Measurements from ENCODE around the gene RARRES2. TPM values are rescaled to one million over a fixed set of nuclear protein-coding genes. Genes with fewer than 3 reads are reported as not detected.

RARRES2 gene
- total and polyA plus RNA-seq, 2 experiments from 2014 or later, result not detected

GRCh38 chr7:150378115-150378852, 36.9 kb upstream of the RARRES2 start:
- Histone ChIP-seq H3K79me2 (ENCODE audit: insufficient read depth) (no peaks in the 10 kb centered on the region), H3K27ac (peak overlapping the region; percentile 45), H3K27me3 (replicated peaks; ENCODE audit: insufficient read depth) (no peaks in the 10 kb centered on the region)

GRCh38 chr7:150377635-150378034, 36.2 kb upstream of the RARRES2 start:
- Histone ChIP-seq H2AFZ (peak overlapping the region; percentile 91; the same call in 1 of the 2 replicates), H3K9ac (peak overlapping the region; percentile 79; the same call in 1 of the 2 replicates), H3K9me3 (ENCODE audit: low read depth) (no peaks in the 10 kb centered on the region), H3K4me3 (no peak overlapping the region), H3K9me2 (ENCODE audit: insufficient read depth) (no peaks in the 10 kb centered on the region), H3K4me1 (ENCODE audit: insufficient read depth) (peaks cover 8% of the 10 kb centered on the region; the same call in 1 of the 2 replicates), H4K20me1 (ENCODE audit: insufficient read depth) (no peaks in the 10 kb centered on the region), H3K27ac (peak overlapping the region; percentile 45), H3K4me2 (ENCODE audit: unreplicated experiment) (peak overlapping the region; percentile 77), H3K79me2 (ENCODE audit: insufficient read depth) (no peaks in the 10 kb centered on the region), H3K27me3 (replicated peaks; ENCODE audit: insufficient read depth) (no peaks in the 10 kb centered on the region), H3F3A (ENCODE audit: insufficient read depth) (0 out of 2 replicates have a peak, but pooled peaks cover 7% of the 10 kb centered on the region), H3K36me3 (ENCODE audit: low read depth) (0 out of 2 replicates have a peak, but pooled peaks cover 2% of the 10 kb centered on the region)
- in situ Hi-C loops (cut with MboI), result no loop called here
- DNase-seq, result no peak
- TF ChIP-seq EZH2 (IDR thresholded peaks at IDR 0.05; ENCODE audit: insufficient read depth, poor library complexity, severe bottlenecking) (no peak), EZH2phosphoT487 (IDR thresholded peaks at IDR 0.05; ENCODE audit: insufficient read depth, low read depth) (no peak)
- WGBS, 2 experiments (ENCODE audit: low coverage in 1 of 2, low lambda C conversion rate in 2 of 2, missing lambda C conversion rate in 2 of 2), result 73 to 75% methylated on average over 4 of the region's 4 CpGs

More at GRCh38 chr7:150378115-150378852, 36.9 kb upstream of the RARRES2 start:
- Histone ChIP-seq H3K4me2 (ENCODE audit: unreplicated experiment) (peak overlapping the region; percentile 77), H3K9me3 (ENCODE audit: low read depth) (no peaks in the 10 kb centered on the region), H3F3A (ENCODE audit: insufficient read depth) (0 out of 2 replicates have a peak, but pooled peaks cover 7% of the 10 kb centered on the region), H3K4me3 (peak overlapping the region; percentile 90), H3K36me3 (ENCODE audit: low read depth) (0 out of 2 replicates have a peak, but pooled peaks cover 2% of the 10 kb centered on the region), H4K20me1 (ENCODE audit: insufficient read depth) (no peaks in the 10 kb centered on the region), H3K4me1 (ENCODE audit: insufficient read depth) (peaks cover 8% of the 10 kb centered on the region; the same call in 1 of the 2 replicates), H3K9me2 (ENCODE audit: insufficient read depth) (no peaks in the 10 kb centered on the region), H2AFZ (peak overlapping the region; percentile 91), H3K9ac (peak overlapping the region; percentile 79)
- in situ Hi-C loops (cut with MboI), result no loop called here
- TF ChIP-seq EZH2 (IDR thresholded peaks at IDR 0.05; ENCODE audit: insufficient read depth, poor library complexity, severe bottlenecking), result no peak
- no peak for TF ChIP-seq EZH2phosphoT487 (IDR thresholded peaks at IDR 0.05; ENCODE audit: insufficient read depth, low read depth)
- DNase-seq, result peak; percentile 70
- 5 to 8% methylated on average over 32 of the region's 32 CpGs for WGBS, 2 experiments (ENCODE audit: low coverage in 1 of 2, low lambda C conversion rate in 2 of 2, missing lambda C conversion rate in 2 of 2)

GRCh38 chr7:150377196-150377595, 35.8 kb upstream of the RARRES2 start:
- 51 to 65% methylated on average over 3 of the region's 3 CpGs for WGBS, 2 experiments (ENCODE audit: low coverage in 1 of 2, low lambda C conversion rate in 2 of 2, missing lambda C conversion rate in 2 of 2)
- no peak overlapping the region for H3K9ac ChIP-seq

GRCh38 chr7:150376560-150376959, 35.1 kb upstream of the RARRES2 start:
- no peaks in the 10 kb centered on the region for H4K20me1 ChIP-seq (ENCODE audit: insufficient read depth)
- no peak overlapping the region for H3K4me3 ChIP-seq
- H3K36me3 ChIP-seq (ENCODE audit: low read depth), result 0 out of 2 replicates have a peak, but pooled peaks cover 2% of the 10 kb centered on the region
- H3K4me2 ChIP-seq (ENCODE audit: unreplicated experiment), result no peak overlapping the region
- 91 to 94% methylated on average over 6 of the region's 6 CpGs for WGBS, 2 experiments (ENCODE audit: low coverage in 1 of 2, low lambda C conversion rate in 2 of 2, missing lambda C conversion rate in 2 of 2)
- TF ChIP-seq EZH2 (IDR thresholded peaks at IDR 0.05; ENCODE audit: insufficient read depth, poor library complexity, severe bottlenecking) (no peak), EZH2phosphoT487 (IDR thresholded peaks at IDR 0.05; ENCODE audit: insufficient read depth, low read depth) (no peak)
- H3K4me1 ChIP-seq (ENCODE audit: insufficient read depth), result peaks cover 8% of the 10 kb centered on the region; the same call in 1 of the 2 replicates
- no peaks in the 10 kb centered on the region for H3K27me3 ChIP-seq (replicated peaks; ENCODE audit: insufficient read depth)
- no peaks in the 10 kb centered on the region for H3K9me3 ChIP-seq (ENCODE audit: low read depth)
- H3K79me2 ChIP-seq (ENCODE audit: insufficient read depth), result no peaks in the 10 kb centered on the region
- H3F3A ChIP-seq (ENCODE audit: insufficient read depth), result 0 out of 2 replicates have a peak, but pooled peaks cover 7% of the 10 kb centered on the region
- H3K9ac ChIP-seq, result no peak overlapping the region
- in situ Hi-C loops (cut with MboI), result no loop called here
- DNase-seq, result no peak
- no peaks in the 10 kb centered on the region for H3K9me2 ChIP-seq (ENCODE audit: insufficient read depth)
- no peak overlapping the region for H2AFZ ChIP-seq
- H3K27ac ChIP-seq, result no peak overlapping the region

More at GRCh38 chr7:150377196-150377595, 35.8 kb upstream of the RARRES2 start:
- Histone ChIP-seq H4K20me1 (ENCODE audit: insufficient read depth) (no peaks in the 10 kb centered on the region), H3K4me1 (ENCODE audit: insufficient read depth) (peaks cover 8% of the 10 kb centered on the region; the same call in 1 of the 2 replicates), H3K27me3 (replicated peaks; ENCODE audit: insufficient read depth) (no peaks in the 10 kb centered on the region), H3K4me3 (no peak overlapping the region), H3K4me2 (ENCODE audit: unreplicated experiment) (no peak overlapping the region), H3K36me3 (ENCODE audit: low read depth) (0 out of 2 replicates have a peak, but pooled peaks cover 2% of the 10 kb centered on the region), H3F3A (ENCODE audit: insufficient read depth) (0 out of 2 replicates have a peak, but pooled peaks cover 7% of the 10 kb centered on the region), H2AFZ (no peak overlapping the region), H3K9me2 (ENCODE audit: insufficient read depth) (no peaks in the 10 kb centered on the region), H3K9me3 (ENCODE audit: low read depth) (no peaks in the 10 kb centered on the region), H3K27ac (no peak overlapping the region), H3K79me2 (ENCODE audit: insufficient read depth) (no peaks in the 10 kb centered on the region)
- TF ChIP-seq EZH2 (IDR thresholded peaks at IDR 0.05; ENCODE audit: insufficient read depth, poor library complexity, severe bottlenecking), result no peak
- no peak for TF ChIP-seq EZH2phosphoT487 (IDR thresholded peaks at IDR 0.05; ENCODE audit: insufficient read depth, low read depth)
- DNase-seq, result no peak
- in situ Hi-C loops (cut with MboI), result no loop called here

Measured in GM23248 (cell line).